Osteoblast (primary cell): ENCODE data around the gene KIFAP3. TPM values are rescaled to one million over a fixed set of nuclear protein-coding genes. Genes with fewer than 3 reads are reported as not detected.
A peak's percentile ranks its signal among the peaks of the same experiment; 100 is the strongest.

Source experiments
- DNase-seq: peaks from one replicate; pipeline ENCODE4 v3.0.0; 2011; ENCODE audit warnings: low spot score, mixed read lengths; ENCODE audit not compliant: insufficient read length; ENCODE audit errors: missing footprints
- H2AFZ ChIP-seq: 2 replicates; pipeline ENCODE4 v1.6.0; 2011; ENCODE audit warnings: mild to moderate bottlenecking, low read length
- H3K27ac ChIP-seq: 2 replicates; pipeline ENCODE4 v1.5.1; 2011; ENCODE audit warnings: mild to moderate bottlenecking, low read depth, low read length, moderate library complexity
- H3K27me3 ChIP-seq: 2 replicates; pipeline ENCODE4 v1.6.0; 2012; ENCODE audit warnings: mild to moderate bottlenecking, control low read depth, inconsistent platforms, low read length, moderate library complexity; ENCODE audit not compliant: insufficient read depth
- H3K36me3 ChIP-seq: 2 replicates; pipeline ENCODE4 v1.5.1; 2011; ENCODE audit warnings: mild to moderate bottlenecking, low read length, control low read depth, moderate library complexity; ENCODE audit not compliant: insufficient read depth
- H3K4me1 ChIP-seq: 2 replicates; pipeline ENCODE4 v1.5.1; 2011; ENCODE audit warnings: mild to moderate bottlenecking, low read length, control low read depth, moderate library complexity; ENCODE audit not compliant: insufficient read depth
- H3K4me2 ChIP-seq: 2 replicates; pipeline ENCODE4 v1.6.0; 2011; ENCODE audit warnings: mild to moderate bottlenecking, low read length; ENCODE audit not compliant: insufficient read depth
- H3K4me3 ChIP-seq: fragments of 200-600 bp; sonication (generic); 3 replicates; pipeline ENCODE4 v1.5.1; 2012; ENCODE audit warnings: mild to moderate bottlenecking, low read length, inconsistent platforms; ENCODE audit not compliant: insufficient read depth
- H3K79me2 ChIP-seq: 2 replicates; pipeline ENCODE4 v1.6.0; 2012; ENCODE audit warnings: mild to moderate bottlenecking, low read length, control low read depth, inconsistent platforms; ENCODE audit not compliant: insufficient read depth
- H3K9me3 ChIP-seq: 2 replicates; pipeline ENCODE4 v1.5.1; 2011; ENCODE audit warnings: low read depth, low read length, control low read depth
- H4K20me1 ChIP-seq: 2 replicates; pipeline ENCODE4 v1.6.0; 2012; ENCODE audit warnings: mild to moderate bottlenecking, low read length, control low read depth; ENCODE audit not compliant: insufficient read depth
- CTCF ChIP-seq: IDR thresholded peaks from 2 replicates; pipeline ENCODE4 v1.5.1; 2011; ENCODE audit warnings: mild to moderate bottlenecking, low read depth, low read length, moderate library complexity; ENCODE audit errors: extremely low read depth
- total RNA-seq: library from RNA; depleted of rRNA; stranded (reverse); fragments of >200 nt; gene quantifications from 2 replicates; pipeline ENCODE4 v1.2.3, GENCODE V29; 2012

Gene KIFAP3
- total RNA-seq, 1 donor, result 44.9 TPM

- no peaks in the 10 kb centered on the region for H3K9me3 ChIP-seq
- no peak overlapping the region for H3K27ac ChIP-seq
- H2AFZ ChIP-seq, result no peak overlapping the region
- H3K27me3 ChIP-seq, result no peaks in the 10 kb centered on the region
- no peak for TF ChIP-seq CTCF
- peaks cover 6% of the 10 kb centered on the region for H3K4me1 ChIP-seq
- peak; percentile 68 for DNase-seq
- no peak overlapping the region for H3K4me2 ChIP-seq
- H4K20me1 ChIP-seq, result no peaks in the 10 kb centered on the region
- H3K4me3 ChIP-seq, result no peak overlapping the region
- no peaks in the 10 kb centered on the region for H3K79me2 ChIP-seq
- no peaks in the 10 kb centered on the region for H3K36me3 ChIP-seq
These were observed 165.0 kb downstream of the KIFAP3 start for GRCh38 chr1:169909499-169909898.

GRCh38 chr1:169906938-169907337 lies 167.6 kb downstream of the KIFAP3 start:
- peak; percentile 43 for DNase-seq
- Histone ChIP-seq H3K9me3 (no peaks in the 10 kb centered on the region), H3K27ac (no peak overlapping the region), H3K79me2 (no peaks in the 10 kb centered on the region), H2AFZ (no peak overlapping the region), H3K4me1 (no peaks in the 10 kb centered on the region), H3K4me2 (no peak overlapping the region), H4K20me1 (no peaks in the 10 kb centered on the region), H3K27me3 (peaks cover 3% of the 10 kb centered on the region), H3K4me3 (no peak overlapping the region), H3K36me3 (no peaks in the 10 kb centered on the region)
- no peak for TF ChIP-seq CTCF

GRCh38 chr1:169904834-169905233 lies 169.7 kb downstream of the KIFAP3 start:
- Histone ChIP-seq H3K36me3 (no peaks in the 10 kb centered on the region), H4K20me1 (no peaks in the 10 kb centered on the region), H3K4me2 (no peak overlapping the region), H3K4me1 (no peaks in the 10 kb centered on the region), H3K79me2 (no peaks in the 10 kb centered on the region), H3K9me3 (no peaks in the 10 kb centered on the region), H3K27me3 (peaks cover 3% of the 10 kb centered on the region), H3K27ac (no peak overlapping the region), H3K4me3 (no peak overlapping the region), H2AFZ (no peak overlapping the region)
- TF ChIP-seq CTCF, result no peak
- no peak for DNase-seq

GRCh38 chr1:169902751-169903150 lies 171.7 kb downstream of the KIFAP3 start:
- no peak overlapping the region for H3K4me3 ChIP-seq
- no peak for DNase-seq
- H3K4me2 ChIP-seq, result no peak overlapping the region
- H3K9me3 ChIP-seq, result no peaks in the 10 kb centered on the region
- no peak for TF ChIP-seq CTCF
- no peaks in the 10 kb centered on the region for H3K4me1 ChIP-seq
- H3K27ac ChIP-seq, result no peak overlapping the region
- no peaks in the 10 kb centered on the region for H3K79me2 ChIP-seq
- H3K27me3 ChIP-seq, result peaks cover 18% of the 10 kb centered on the region
- H3K36me3 ChIP-seq, result no peaks in the 10 kb centered on the region
- no peaks in the 10 kb centered on the region for H4K20me1 ChIP-seq
- no peak overlapping the region for H2AFZ ChIP-seq
